Cardiac muscle cell (in vitro differentiated cells and primary cell): ENCODE results near the gene MUC5B. TPM values are rescaled to one million over a fixed set of nuclear protein-coding genes. Genes with fewer than 3 reads are reported as not detected.

Experiments used
- DNase-seq, 2 donors: peaks; one replicate each; pipeline versions ENCODE4 v3.0.0 to v3.0.0-alpha.2; 2010 to 2017; ENCODE audit warnings: low read depth in 1 of 2, low spot score in 1 of 2
- H3K27ac ChIP-seq: fragments of 200-600 bp; sonication (generic); 2 replicates; pipeline ENCODE4 v1.5.1; 2016
- H3K27me3 ChIP-seq: fragments of 200-600 bp; sonication (generic); 2 replicates; pipeline ENCODE4 v1.6.0; 2016; ENCODE audit warnings: control low read depth
- H3K36me3 ChIP-seq: fragments of 200-600 bp; sonication (generic); 2 replicates; pipeline ENCODE4 v1.5.1; 2016; ENCODE audit warnings: control low read depth
- H3K4me1 ChIP-seq: fragments of 200-600 bp; sonication (generic); 2 replicates; pipeline ENCODE4 v1.8.1; 2017; ENCODE audit warnings: low read depth, mild to moderate bottlenecking, mixed run types
- H3K4me3 ChIP-seq: fragments of 200-600 bp; sonication (generic); 2 replicates; pipeline ENCODE4 v1.5.1; 2016; ENCODE audit warnings: mild to moderate bottlenecking
- H3K9me3 ChIP-seq: fragments of 200-600 bp; sonication (generic); 2 replicates; pipeline ENCODE4 v1.5.1; 2017; ENCODE audit warnings: low read depth, mild to moderate bottlenecking, control low read depth
- polyA plus RNA-seq: library from polyadenylated mRNA; unstranded; fragments of >200 nt; fragmentation: Nextera tagmentation; extraction: Ambion mirVana; gene quantifications from 2 replicates; pipeline ENCODE4 v1.2.1, GENCODE V29; 2016
- total RNA-seq: library from RNA; depleted of rRNA; stranded (reverse); fragments of >200 nt; gene quantifications from 2 replicates; pipeline ENCODE4 v1.2.3, GENCODE V29; 2016
- TF ChIP-seq, protein P1 (sequence below): IDR thresholded peaks from 2 replicates; pipeline ENCODE4 v1.5.1; 2012; ENCODE audit warnings: low read depth, mild to moderate bottlenecking, low read length

Gene MUC5B
- total and polyA plus RNA-seq, 2 experiments from 2014 or later, result not detected

DNA sequence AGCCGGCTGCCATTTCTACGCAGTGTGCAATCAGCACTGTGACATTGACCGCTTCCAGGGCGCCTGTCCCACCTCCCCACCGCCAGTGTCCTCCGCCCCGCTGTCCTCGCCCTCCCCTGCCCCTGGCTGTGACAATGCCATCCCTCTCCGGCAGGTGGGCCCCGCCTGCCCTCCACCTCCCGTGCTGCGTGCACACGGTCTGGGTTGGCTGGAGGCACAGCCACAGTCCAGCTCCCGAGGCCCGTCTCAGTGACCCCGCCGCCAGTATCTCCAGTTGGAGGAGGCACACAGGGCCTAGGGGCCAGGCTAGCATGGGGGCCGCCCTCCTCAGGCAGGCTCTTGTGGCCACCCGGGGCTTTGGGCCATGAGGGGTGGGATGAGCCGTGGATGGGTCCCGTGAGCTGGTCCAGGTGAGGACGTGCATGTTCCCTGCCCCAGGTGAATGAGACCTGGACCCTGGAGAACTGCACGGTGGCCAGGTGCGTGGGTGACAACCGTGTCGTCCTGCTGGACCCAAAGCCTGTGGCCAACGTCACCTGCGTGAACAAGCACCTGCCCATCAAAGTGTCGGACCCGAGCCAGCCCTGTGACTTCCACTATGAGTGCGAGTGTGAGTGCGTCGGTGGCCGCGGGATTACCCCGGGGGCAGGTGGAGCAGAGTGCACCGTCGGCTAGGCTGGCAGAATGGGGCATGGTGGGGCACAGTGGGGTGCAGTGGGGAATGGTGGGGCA lies 29.7 kb downstream of the MUC5B start:
- Histone ChIP-seq H3K27ac (no peak overlapping the region), H3K36me3 (no peaks in the 10 kb centered on the region), H3K4me1 (no peaks in the 10 kb centered on the region), H3K4me3 (no peak overlapping the region), H3K9me3 (no peaks in the 10 kb centered on the region), H3K27me3 (no peaks in the 10 kb centered on the region)
- TF ChIP-seq, protein P1, sequence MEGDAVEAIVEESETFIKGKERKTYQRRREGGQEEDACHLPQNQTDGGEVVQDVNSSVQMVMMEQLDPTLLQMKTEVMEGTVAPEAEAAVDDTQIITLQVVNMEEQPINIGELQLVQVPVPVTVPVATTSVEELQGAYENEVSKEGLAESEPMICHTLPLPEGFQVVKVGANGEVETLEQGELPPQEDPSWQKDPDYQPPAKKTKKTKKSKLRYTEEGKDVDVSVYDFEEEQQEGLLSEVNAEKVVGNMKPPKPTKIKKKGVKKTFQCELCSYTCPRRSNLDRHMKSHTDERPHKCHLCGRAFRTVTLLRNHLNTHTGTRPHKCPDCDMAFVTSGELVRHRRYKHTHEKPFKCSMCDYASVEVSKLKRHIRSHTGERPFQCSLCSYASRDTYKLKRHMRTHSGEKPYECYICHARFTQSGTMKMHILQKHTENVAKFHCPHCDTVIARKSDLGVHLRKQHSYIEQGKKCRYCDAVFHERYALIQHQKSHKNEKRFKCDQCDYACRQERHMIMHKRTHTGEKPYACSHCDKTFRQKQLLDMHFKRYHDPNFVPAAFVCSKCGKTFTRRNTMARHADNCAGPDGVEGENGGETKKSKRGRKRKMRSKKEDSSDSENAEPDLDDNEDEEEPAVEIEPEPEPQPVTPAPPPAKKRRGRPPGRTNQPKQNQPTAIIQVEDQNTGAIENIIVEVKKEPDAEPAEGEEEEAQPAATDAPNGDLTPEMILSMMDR, result no peak
- no peak for DNase-seq

GRCh38 chr11:1253103-1253485 lies 30.2 kb downstream of the MUC5B start:
- H3K4me3 ChIP-seq, result no peak overlapping the region
- no peaks in the 10 kb centered on the region for H3K9me3 ChIP-seq
- TF ChIP-seq, protein P1, result no peak
- no peaks in the 10 kb centered on the region for H3K36me3 ChIP-seq
- no peaks in the 10 kb centered on the region for H3K27me3 ChIP-seq
- H3K4me1 ChIP-seq, result no peaks in the 10 kb centered on the region
- no peak for DNase-seq
- no peak overlapping the region for H3K27ac ChIP-seq

DNA sequence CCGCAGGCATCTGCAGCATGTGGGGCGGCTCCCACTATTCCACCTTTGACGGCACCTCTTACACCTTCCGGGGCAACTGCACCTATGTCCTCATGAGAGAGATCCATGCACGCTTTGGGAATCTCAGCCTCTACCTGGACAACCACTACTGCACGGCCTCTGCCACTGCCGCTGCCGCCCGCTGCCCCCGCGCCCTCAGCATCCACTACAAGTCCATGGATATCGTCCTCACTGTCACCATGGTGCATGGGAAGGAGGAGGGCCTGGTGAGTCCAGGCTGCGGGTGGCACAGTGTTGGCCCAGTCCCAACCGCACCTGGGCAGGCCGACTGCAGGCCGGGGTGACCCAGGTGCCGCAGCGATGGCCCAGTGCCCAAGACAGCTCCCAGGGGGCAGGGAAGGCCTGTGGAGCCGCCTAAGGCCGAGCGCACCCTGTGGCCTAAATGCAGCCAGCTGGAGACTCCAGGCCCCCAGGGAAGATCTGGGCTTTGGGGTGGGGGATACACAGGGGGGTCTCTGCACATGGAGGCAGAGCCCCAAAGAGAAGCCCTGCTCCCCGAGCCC lies 31.3 kb downstream of the MUC5B start:
- Histone ChIP-seq H3K4me3 (no peak overlapping the region), H3K9me3 (no peaks in the 10 kb centered on the region), H3K27me3 (no peaks in the 10 kb centered on the region), H3K4me1 (no peaks in the 10 kb centered on the region), H3K27ac (no peak overlapping the region), H3K36me3 (no peaks in the 10 kb centered on the region)
- TF ChIP-seq, protein P1, result no peak
- DNase-seq, result no peak

DNA sequence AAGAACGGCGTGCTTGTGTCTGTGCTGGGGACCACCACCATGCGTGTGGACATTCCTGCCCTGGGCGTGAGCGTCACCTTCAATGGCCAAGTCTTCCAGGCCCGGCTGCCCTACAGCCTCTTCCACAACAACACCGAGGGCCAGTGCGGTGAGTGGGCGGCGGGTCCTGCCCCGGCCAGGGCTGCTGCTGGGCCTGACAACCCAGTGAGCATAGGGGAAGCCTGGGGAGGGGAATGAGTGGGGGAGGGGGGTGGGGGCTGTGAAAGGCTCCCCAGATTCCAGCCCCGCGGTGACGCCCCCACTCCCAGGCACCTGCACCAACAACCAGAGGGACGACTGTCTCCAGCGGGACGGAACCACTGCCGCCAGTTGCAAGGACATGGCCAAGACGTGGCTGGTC lies 31.9 kb downstream of the MUC5B start:
- no peak for DNase-seq
- Histone ChIP-seq H3K4me1 (no peaks in the 10 kb centered on the region), H3K27ac (no peak overlapping the region), H3K4me3 (no peak overlapping the region), H3K27me3 (no peaks in the 10 kb centered on the region), H3K36me3 (no peaks in the 10 kb centered on the region), H3K9me3 (no peaks in the 10 kb centered on the region)
- TF ChIP-seq, protein P1, result no peak

GRCh38 chr11:1255151-1255550 lies 32.3 kb downstream of the MUC5B start:
- TF ChIP-seq, protein P1, result no peak
- no peak overlapping the region for H3K27ac ChIP-seq
- H3K36me3 ChIP-seq, result no peaks in the 10 kb centered on the region
- no peaks in the 10 kb centered on the region for H3K4me1 ChIP-seq
- no peak overlapping the region for H3K4me3 ChIP-seq
- DNase-seq, result no peak
- no peaks in the 10 kb centered on the region for H3K27me3 ChIP-seq
- no peaks in the 10 kb centered on the region for H3K9me3 ChIP-seq
